GM04503 (cell line): ENCODE data around the gene METRN.

Experiments used
- DNase-seq: peaks from one replicate; pipeline ENCODE4 v3.0.0-alpha.2; 2012; ENCODE audit warnings: low read depth

The METRN gene

GRCh38 chr16:677316-678190 is 37.4 kb upstream of the METRN start:
- DNase-seq, result no peak

- no peak for DNase-seq
Observed at GRCh38 chr16:678209-678857, 36.6 kb upstream of the METRN start.

- no peak for DNase-seq
Observed at GRCh38 chr16:678858-679813, 35.8 kb upstream of the METRN start.

GRCh38 chr16:679814-680624 is 34.9 kb upstream of the METRN start, which contains the start of gene STUB1:
TSS of gene STUB1 (plus strand) at chr16:680410. CDS start at chr16:680526, 116 bp downstream.
- no peak for DNase-seq

GRCh38 chr16:680625-680945 is 34.3 kb upstream of the METRN start:
- no peak for DNase-seq

- DNase-seq, result no peak
Observed at GRCh38 chr16:680967-681745, 33.8 kb upstream of the METRN start.

- DNase-seq, result no peak
Observed at GRCh38 chr16:681746-682427, 33.0 kb upstream of the METRN start.

- no peak for DNase-seq
Observed at GRCh38 chr16:682493-683395, 32.2 kb upstream of the METRN start.

GRCh38 chr16:683396-684070 is 31.4 kb upstream of the METRN start:
- DNase-seq, result no peak

GRCh38 chr16:684071-684794 is 30.7 kb upstream of the METRN start, which contains the start of gene JMJD8:
TSS of gene JMJD8 (minus strand) at chr16:684334. CDS start at chr16:684319, 15 bp downstream.
- DNase-seq, result peak; percentile 73

- no peak for DNase-seq
Observed at GRCh38 chr16:684961-685696, 29.8 kb upstream of the METRN start.

GRCh38 chr16:685967-686366 is 29.0 kb upstream of the METRN start:
- DNase-seq, result no peak

- DNase-seq, result no peak
Observed at GRCh38 chr16:686459-687260, 28.3 kb upstream of the METRN start.

- no peak for DNase-seq
Observed at GRCh38 chr16:687499-687898, 27.4 kb upstream of the METRN start.

GRCh38 chr16:689175-689897 is 25.6 kb upstream of the METRN start:
- DNase-seq, result no peak
